ENCODE data around the gene PAM. TPM values are rescaled to one million over a fixed set of nuclear protein-coding genes. Genes with fewer than 3 reads are reported as not detected.

PAM gene
- total RNA-seq, 4 donors from 2014 or later = 132 to 224 (median 184) TPM

- DNase-seq (ENCODE audit: low spot score in 2 of 2) = no peak
- 55 to 62% methylated on average over 1 of the region's 1 CpG for WGBS, 2 donors
- H3K4me3 ChIP-seq = no peak overlapping the region
- H3K27me3 ChIP-seq = no peaks in the 10 kb centered on the region
- H3K4me1 ChIP-seq = no peaks in the 10 kb centered on the region
- no peak overlapping the region for H3K27ac ChIP-seq
- TF ChIP-seq POLR2A (IDR thresholded peaks at IDR 0.05) = no peak
- TF ChIP-seq, protein P1, sequence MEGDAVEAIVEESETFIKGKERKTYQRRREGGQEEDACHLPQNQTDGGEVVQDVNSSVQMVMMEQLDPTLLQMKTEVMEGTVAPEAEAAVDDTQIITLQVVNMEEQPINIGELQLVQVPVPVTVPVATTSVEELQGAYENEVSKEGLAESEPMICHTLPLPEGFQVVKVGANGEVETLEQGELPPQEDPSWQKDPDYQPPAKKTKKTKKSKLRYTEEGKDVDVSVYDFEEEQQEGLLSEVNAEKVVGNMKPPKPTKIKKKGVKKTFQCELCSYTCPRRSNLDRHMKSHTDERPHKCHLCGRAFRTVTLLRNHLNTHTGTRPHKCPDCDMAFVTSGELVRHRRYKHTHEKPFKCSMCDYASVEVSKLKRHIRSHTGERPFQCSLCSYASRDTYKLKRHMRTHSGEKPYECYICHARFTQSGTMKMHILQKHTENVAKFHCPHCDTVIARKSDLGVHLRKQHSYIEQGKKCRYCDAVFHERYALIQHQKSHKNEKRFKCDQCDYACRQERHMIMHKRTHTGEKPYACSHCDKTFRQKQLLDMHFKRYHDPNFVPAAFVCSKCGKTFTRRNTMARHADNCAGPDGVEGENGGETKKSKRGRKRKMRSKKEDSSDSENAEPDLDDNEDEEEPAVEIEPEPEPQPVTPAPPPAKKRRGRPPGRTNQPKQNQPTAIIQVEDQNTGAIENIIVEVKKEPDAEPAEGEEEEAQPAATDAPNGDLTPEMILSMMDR (IDR thresholded peaks at IDR 0.05) = no peak
- no peak for TF ChIP-seq EP300 (IDR thresholded peaks at IDR 0.05)
- H3K36me3 ChIP-seq = peaks cover 0 to 36% (median 5%) of the 10 kb centered on the region in 3 donors
- no peaks in the 10 kb centered on the region for H3K9me3 ChIP-seq
These were observed 251.8 kb downstream of the PAM start for GRCh38 chr5:103006921-103007320.

DNA sequence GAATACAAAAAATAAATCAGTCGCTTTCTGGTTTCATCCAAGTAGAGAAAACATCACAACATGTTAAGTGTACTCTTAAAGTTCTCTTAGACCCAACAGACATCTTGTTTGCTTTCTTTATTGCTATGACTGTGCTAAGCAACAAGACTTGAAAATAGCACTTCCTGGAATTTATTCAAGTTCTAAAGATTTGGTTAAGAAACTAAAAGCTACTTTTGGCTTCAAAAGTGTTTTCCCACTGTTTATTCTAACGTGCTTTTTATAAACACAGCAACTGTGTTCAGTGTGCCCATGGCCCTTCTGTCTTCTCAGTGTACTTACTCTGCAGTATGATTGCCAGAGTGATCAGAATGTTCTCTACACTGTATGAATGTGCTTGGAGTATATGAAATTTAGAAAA, 255.1 kb downstream of the PAM start:
- no peak overlapping the region for H3K27ac ChIP-seq
- DNase-seq (ENCODE audit: low spot score in 2 of 2) = no peak
- H3K27me3 ChIP-seq = no peaks in the 10 kb centered on the region
- no peaks in the 10 kb centered on the region for H3K4me1 ChIP-seq
- WGBS, 2 donors = 57 to 62% methylated on average over 2 of the region's 2 CpGs
- no peak overlapping the region for H3K4me3 ChIP-seq
- TF ChIP-seq, protein P1 (IDR thresholded peaks at IDR 0.05) = no peak
- no peak for TF ChIP-seq POLR2A (IDR thresholded peaks at IDR 0.05)
- no peak for TF ChIP-seq EP300 (IDR thresholded peaks at IDR 0.05)
- H3K36me3 ChIP-seq = peaks cover 0 to 54% (median 2%) of the 10 kb centered on the region in 3 donors
- H3K9me3 ChIP-seq = peaks cover 0 to 4% (median 2%) of the 10 kb centered on the region in 4 donors

DNA sequence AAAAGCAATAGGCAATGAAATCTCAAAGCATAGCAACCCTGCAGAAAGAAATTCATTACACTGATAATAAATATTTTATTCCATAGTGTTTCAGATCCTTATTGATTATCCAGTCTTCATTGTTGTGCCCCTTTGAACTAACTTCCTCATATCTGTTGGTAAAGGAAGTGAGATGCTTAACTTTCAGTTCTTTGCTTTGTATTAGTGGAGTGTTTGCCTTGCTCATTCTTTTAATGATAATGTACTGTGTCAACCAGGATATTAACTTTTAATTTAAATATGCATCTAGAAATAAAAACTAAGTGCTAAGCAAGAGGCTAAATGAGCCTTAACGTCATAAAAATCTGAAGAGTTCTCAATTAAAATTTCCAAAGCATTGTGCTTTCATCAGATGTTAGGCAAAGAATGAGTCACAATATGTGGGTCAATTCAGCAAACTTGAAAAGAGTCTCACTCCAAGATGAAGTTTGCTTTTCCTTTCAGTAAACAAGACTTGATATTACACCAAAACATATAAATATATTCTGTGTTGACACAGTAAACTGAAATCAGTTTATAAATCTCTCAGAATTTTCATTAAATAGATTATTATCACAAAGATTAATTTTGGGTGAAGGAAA, 258.9 kb downstream of the PAM start:
- H3K36me3 ChIP-seq = peaks cover 0 to 56% (median 0%) of the 10 kb centered on the region in 3 donors
- WGBS, 2 donors = 54 to 78% methylated on average over 1 of the region's 1 CpG

DNA sequence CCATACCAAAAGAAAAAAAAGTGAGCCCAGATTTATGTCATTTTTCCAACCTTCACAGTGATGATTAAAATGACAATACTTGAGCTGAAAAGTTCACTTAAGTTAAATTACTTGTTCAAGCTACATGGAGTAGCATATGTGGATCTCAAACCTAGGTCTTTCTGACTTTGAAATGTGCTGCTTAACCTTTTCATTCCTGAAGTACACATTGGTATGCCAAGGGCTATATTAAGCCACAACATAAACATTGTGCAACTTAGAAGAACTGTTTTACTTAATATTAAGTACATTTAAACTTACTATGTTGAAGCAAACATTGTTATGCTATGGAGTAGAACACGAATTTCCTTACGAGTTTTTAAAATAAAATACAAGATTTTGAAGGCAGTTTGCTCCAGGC, 259.9 kb downstream of the PAM start:
- no peak overlapping the region for H3K27ac ChIP-seq
- H3K27me3 ChIP-seq = no peaks in the 10 kb centered on the region
- TF ChIP-seq, protein P1 (IDR thresholded peaks at IDR 0.05) = no peak
- TF ChIP-seq POLR2A (IDR thresholded peaks at IDR 0.05) = no peak
- no peak for TF ChIP-seq EP300 (IDR thresholded peaks at IDR 0.05)
- H3K4me1 ChIP-seq = no peaks in the 10 kb centered on the region
- H3K36me3 ChIP-seq = peaks cover 0 to 52% (median 0%) of the 10 kb centered on the region in 3 donors
- peaks cover 0 to 4% (median 2%) of the 10 kb centered on the region in 4 donors for H3K9me3 ChIP-seq
- H3K4me3 ChIP-seq = no peak overlapping the region
- 89 to 90% methylated on average over 2 of the region's 2 CpGs for WGBS, 2 donors
- no peak for DNase-seq (ENCODE audit: low spot score in 2 of 2)

More for the DNA sequence above, 258.9 kb downstream of the PAM start:
- Histone ChIP-seq H3K9me3 (peaks cover 0 to 4% (median 2%) of the 10 kb centered on the region in 4 donors), H3K4me3 (no peak overlapping the region), H3K4me1 (no peaks in the 10 kb centered on the region), H3K27ac (no peak overlapping the region), H3K27me3 (no peaks in the 10 kb centered on the region)
- TF ChIP-seq, protein P1 (IDR thresholded peaks at IDR 0.05) = no peak
- TF ChIP-seq EP300 (IDR thresholded peaks at IDR 0.05) = no peak
- DNase-seq (ENCODE audit: low spot score in 2 of 2) = no peak

DNA sequence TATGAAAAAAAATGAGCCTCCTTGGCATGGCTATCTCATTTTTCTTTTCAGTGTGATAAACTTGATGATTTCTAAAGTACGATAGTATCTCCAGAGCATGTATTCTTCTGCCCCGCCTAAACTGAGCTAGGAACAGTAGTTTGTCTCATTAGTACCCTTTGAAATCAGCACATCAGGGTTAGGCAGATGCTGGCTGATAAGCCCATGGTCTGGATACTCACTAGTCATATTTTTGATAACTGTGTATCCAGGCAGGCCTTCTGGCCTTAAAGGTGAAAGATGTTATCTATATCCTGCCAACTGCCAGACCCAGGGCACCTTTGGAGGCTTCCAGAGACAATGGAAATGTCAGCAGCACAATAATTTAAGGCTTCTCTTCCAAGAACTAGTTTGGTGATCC, 261.1 kb downstream of the PAM start:
- peaks cover 0 to 61% (median 0%) of the 10 kb centered on the region in 3 donors for H3K36me3 ChIP-seq
- no peaks in the 10 kb centered on the region for H3K4me1 ChIP-seq
- no peak overlapping the region for H3K27ac ChIP-seq
- no peaks in the 10 kb centered on the region for H3K27me3 ChIP-seq
- peaks cover 0 to 4% (median 2%) of the 10 kb centered on the region in 4 donors for H3K9me3 ChIP-seq
- 85 to 92% methylated on average over 2 of the region's 2 CpGs for WGBS, 2 donors
- no peak overlapping the region for H3K4me3 ChIP-seq
- no peak for DNase-seq (ENCODE audit: low spot score in 2 of 2)
- TF ChIP-seq EP300 (IDR thresholded peaks at IDR 0.05) (no peak), POLR2A (IDR thresholded peaks at IDR 0.05) (no peak)
- TF ChIP-seq, protein P1 (IDR thresholded peaks at IDR 0.05) = no peak
